Neural cell (in vitro differentiated cells): Measurements from ENCODE around the gene RNASEL.

Experiments used
- EZH2 ChIP-seq: fragments of 200-600, 300-800 bp; shearing (Covaris generic), sonication (generic); IDR thresholded peaks from 2 replicates; pipeline ENCODE4 v1.6.1; 2014; ENCODE audit warnings: antibody characterized with exemption, low read length, borderline replicate concordance, mild to moderate bottlenecking; ENCODE audit not compliant: insufficient read depth, poor library complexity, severe bottlenecking
- TF ChIP-seq, protein P1 (sequence below): fragments of 450-650 bp; IDR thresholded peaks from 2 replicates; pipeline ENCODE4 v1.5.1; 2014; ENCODE audit warnings: antibody characterized with exemption, mild to moderate bottlenecking, moderate library complexity; ENCODE audit not compliant: poor library complexity, severe bottlenecking

- TF ChIP-seq, protein P1, sequence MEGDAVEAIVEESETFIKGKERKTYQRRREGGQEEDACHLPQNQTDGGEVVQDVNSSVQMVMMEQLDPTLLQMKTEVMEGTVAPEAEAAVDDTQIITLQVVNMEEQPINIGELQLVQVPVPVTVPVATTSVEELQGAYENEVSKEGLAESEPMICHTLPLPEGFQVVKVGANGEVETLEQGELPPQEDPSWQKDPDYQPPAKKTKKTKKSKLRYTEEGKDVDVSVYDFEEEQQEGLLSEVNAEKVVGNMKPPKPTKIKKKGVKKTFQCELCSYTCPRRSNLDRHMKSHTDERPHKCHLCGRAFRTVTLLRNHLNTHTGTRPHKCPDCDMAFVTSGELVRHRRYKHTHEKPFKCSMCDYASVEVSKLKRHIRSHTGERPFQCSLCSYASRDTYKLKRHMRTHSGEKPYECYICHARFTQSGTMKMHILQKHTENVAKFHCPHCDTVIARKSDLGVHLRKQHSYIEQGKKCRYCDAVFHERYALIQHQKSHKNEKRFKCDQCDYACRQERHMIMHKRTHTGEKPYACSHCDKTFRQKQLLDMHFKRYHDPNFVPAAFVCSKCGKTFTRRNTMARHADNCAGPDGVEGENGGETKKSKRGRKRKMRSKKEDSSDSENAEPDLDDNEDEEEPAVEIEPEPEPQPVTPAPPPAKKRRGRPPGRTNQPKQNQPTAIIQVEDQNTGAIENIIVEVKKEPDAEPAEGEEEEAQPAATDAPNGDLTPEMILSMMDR: no peak
- no peak for TF ChIP-seq EZH2
These were observed 44.0 kb upstream of the RNASEL start for GRCh38 chr1:182633031-182633430.
